ENCODE measurements around the gene PDX1. TPM values are rescaled to one million over a fixed set of nuclear protein-coding genes. Genes with fewer than 3 reads are reported as not detected.

PDX1 gene
- total RNA-seq, 4 donors from 2014 or later, result not detected

DNA sequence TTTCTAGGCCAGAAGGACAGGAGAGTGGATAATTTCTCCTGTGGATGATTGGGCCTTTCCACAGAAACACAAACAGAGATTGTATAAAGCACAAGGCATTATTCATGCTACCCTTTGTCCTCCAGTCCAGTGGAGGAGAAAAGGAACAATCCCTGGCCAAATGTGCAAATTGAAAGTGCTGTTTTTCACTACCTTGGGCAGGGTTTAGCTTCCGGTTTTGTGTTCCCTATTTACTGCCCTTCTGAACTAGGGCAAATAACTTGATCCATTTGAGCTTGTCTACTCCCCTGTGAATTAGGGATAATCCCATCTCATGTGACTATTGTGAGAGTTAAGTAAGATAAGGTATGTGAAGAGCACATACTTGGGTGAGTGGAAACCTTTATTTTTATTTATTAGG is 13.3 kb downstream of the PDX1 start:
- Histone ChIP-seq H3K9me3 (no peaks in the 10 kb centered on the region), H3K36me3 (no peaks in the 10 kb centered on the region), H3K4me1 (peaks cover 6% of the 10 kb centered on the region), H3K27ac (no peak overlapping the region), H3K27me3 (peaks cover 57% of the 10 kb centered on the region), H3K4me3 (no peak overlapping the region)
- WGBS, result 64% methylated on average over 1 of the region's 1 CpG
- no peak for DNase-seq (ENCODE audit: low spot score in 2 of 2)
- TF ChIP-seq EP300 (IDR thresholded peaks at IDR 0.05), result no peak
- TF ChIP-seq POLR2A (IDR thresholded peaks at IDR 0.05), result no peak
- TF ChIP-seq, protein P1, sequence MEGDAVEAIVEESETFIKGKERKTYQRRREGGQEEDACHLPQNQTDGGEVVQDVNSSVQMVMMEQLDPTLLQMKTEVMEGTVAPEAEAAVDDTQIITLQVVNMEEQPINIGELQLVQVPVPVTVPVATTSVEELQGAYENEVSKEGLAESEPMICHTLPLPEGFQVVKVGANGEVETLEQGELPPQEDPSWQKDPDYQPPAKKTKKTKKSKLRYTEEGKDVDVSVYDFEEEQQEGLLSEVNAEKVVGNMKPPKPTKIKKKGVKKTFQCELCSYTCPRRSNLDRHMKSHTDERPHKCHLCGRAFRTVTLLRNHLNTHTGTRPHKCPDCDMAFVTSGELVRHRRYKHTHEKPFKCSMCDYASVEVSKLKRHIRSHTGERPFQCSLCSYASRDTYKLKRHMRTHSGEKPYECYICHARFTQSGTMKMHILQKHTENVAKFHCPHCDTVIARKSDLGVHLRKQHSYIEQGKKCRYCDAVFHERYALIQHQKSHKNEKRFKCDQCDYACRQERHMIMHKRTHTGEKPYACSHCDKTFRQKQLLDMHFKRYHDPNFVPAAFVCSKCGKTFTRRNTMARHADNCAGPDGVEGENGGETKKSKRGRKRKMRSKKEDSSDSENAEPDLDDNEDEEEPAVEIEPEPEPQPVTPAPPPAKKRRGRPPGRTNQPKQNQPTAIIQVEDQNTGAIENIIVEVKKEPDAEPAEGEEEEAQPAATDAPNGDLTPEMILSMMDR (IDR thresholded peaks at IDR 0.05), result no peak
- TF ChIP-seq POLR2AphosphoS5 (IDR thresholded peaks at IDR 0.05), result no peak

DNA sequence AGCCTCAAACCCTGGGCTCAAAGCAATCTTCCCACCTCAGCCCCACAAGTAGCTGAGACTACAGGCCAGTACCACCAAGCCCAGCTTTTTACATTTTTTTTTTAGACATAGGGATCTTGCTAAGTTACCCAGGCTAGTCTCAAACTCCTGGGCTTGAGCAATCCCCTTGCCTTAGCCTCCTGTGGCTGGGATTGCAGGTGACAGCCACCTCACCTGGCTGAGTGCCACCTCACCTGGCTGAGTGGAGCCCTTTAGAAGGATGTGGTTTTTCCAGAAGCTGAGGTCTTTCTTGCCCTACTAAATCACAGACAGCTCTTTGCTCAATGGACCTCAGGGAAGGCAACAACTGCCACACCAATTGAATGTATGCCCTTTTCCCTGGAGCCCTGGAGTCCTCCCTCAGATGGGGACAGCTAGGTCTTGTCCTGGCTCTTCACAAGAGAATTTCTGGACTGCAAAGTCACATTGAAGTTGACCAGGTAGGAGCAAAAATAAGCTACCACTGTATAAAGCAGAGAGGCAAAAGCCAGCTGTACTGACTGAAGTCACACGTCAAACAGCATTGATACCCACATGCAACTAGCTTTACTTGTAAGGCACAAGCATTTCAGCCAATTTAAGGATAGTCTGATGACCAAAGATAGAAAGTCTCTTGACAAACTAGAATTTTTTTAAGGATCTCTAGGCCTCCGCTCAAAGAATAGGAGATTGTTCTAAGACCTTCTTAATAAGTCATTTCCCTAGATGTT is 14.0 kb downstream of the PDX1 start:
- no peak overlapping the region for H3K27ac ChIP-seq
- H3K36me3 ChIP-seq, result no peaks in the 10 kb centered on the region
- H3K4me1 ChIP-seq, result peaks cover 3% of the 10 kb centered on the region
- 76% methylated on average over 2 of the region's 2 CpGs for WGBS
- no peak overlapping the region for H3K4me3 ChIP-seq
- TF ChIP-seq, protein P1 (IDR thresholded peaks at IDR 0.05), result no peak
- peaks cover 51% of the 10 kb centered on the region for H3K27me3 ChIP-seq
- no peaks in the 10 kb centered on the region for H3K9me3 ChIP-seq
- DNase-seq (ENCODE audit: low spot score in 2 of 2), result no peak

DNA sequence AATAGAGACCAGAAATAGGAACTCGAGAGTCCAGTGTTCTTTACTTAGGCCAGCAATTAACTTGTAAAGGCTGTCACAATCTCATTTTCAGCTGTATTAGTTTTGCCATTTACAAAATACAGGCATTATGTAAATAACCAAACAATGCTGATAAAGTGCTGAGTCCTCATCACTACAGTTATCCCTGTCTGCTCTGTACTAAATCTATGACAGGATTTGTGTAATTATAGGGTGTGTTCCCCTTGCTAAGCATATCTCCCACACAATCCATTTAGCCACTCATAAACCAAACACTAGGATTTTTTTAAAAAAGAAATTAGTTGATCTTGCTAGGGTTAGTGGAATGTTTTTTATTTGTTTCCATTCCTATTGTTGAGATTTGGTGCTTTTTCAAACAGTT is 23.2 kb downstream of the PDX1 start:
- Histone ChIP-seq H3K4me1 (no peaks in the 10 kb centered on the region), H3K27me3 (peaks cover 12% of the 10 kb centered on the region), H3K27ac (no peak overlapping the region), H3K36me3 (no peaks in the 10 kb centered on the region), H3K9me3 (no peaks in the 10 kb centered on the region), H3K4me3 (no peak overlapping the region)
- no peak for DNase-seq (ENCODE audit: low spot score in 2 of 2)
- 89% methylated on average over 1 of the region's 1 CpG for WGBS
- no peak for TF ChIP-seq POLR2A (IDR thresholded peaks at IDR 0.05)
- TF ChIP-seq, protein P1 (IDR thresholded peaks at IDR 0.05), result no peak
- TF ChIP-seq POLR2AphosphoS5 (IDR thresholded peaks at IDR 0.05), result no peak
- TF ChIP-seq EP300 (IDR thresholded peaks at IDR 0.05), result no peak

DNA sequence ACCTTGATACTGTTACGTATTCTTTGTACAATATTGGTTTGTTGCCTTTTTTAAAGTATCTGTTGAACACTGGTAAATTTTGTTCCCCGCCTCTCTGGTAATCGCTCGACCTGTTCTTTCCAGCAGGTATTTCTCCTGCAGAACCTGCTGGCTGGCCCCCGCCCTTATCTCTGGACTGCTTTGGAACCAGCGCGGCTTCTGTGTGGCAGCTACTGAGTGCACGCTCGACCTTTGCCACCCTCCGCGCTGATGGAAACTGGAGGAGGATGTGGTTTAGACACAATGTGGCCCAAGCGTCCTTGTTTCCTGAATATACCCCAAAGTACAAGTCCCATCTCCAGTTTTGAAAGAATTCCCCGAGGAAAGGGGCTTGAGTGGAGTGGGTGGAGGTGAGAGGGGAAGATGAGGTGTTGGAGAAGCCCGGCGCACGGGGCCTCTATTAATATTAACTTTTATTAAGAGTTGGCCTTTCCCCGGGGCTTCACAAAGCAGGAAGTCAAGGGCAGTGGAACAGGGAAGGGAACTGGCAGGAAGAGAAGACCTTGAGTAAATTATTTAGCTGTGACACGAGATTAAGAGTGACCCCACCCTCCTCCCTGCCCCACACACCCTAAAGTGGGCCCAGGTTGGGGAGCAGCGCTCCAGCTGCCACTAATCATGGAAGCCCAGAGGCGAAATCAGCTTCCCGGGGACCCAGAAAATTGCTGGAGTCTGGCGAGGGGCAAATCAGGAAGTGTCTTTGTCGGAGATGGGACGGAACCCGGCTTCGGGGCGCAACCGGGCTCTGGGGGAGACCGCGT is 33.3 kb downstream of the PDX1 start:
- Histone ChIP-seq H3K9me3 (no peaks in the 10 kb centered on the region), H3K4me3 (peak overlapping the region; percentile 55), H3K4me1 (peaks cover 17% of the 10 kb centered on the region), H3K27me3 (peaks cover 74% of the 10 kb centered on the region), H3K36me3 (no peaks in the 10 kb centered on the region), H3K27ac (no peak overlapping the region)
- no peak for TF ChIP-seq EP300 (IDR thresholded peaks at IDR 0.05)
- no peak for TF ChIP-seq POLR2A (IDR thresholded peaks at IDR 0.05)
- TF ChIP-seq, protein P1 (IDR thresholded peaks at IDR 0.05), result no peak
- TF ChIP-seq POLR2AphosphoS5 (IDR thresholded peaks at IDR 0.05), result no peak
- 28% methylated on average over 30 of the region's 30 CpGs for WGBS
- DNase-seq (ENCODE audit: low spot score in 2 of 2), result no peak

DNA sequence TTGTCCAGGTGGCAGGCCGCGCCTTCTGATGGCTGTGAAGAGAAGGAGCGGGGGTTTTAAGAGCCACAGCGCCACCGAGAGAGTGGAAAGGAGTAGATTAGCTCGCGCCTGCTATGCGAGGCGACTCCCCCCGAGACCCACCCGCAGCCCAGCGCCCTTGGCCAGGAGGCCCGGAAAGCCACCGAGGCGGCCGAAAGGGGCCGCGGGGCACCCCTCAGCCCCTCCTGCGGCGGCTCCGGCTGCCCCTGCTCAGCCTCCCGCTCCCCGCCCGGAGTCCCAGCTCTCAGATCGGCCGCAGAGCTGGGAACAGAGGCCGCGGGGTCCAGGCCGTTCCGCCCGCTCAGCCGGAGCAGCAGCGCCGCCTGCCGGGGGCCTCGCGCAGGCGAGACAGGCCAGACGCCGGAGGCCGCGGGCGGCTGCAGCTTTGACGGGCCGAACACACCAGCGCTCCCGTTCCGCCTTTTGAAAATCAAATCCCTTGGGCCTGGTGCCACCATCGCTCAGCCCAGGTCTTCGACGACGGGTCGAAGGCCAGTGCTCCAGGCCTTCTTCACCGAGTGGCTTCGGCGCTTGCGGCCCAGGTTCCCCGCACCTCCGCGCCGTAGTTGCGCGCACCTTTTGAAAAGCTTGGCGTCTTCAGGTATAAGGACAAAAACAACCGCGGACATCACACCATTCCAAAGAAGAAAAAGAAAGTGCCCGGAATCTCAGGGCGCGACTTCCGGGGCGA is 34.0 kb downstream of the PDX1 start:
- DNase-seq (ENCODE audit: low spot score in 2 of 2), result peak in 1 of 2 donors; percentile 75
- peaks cover 17% of the 10 kb centered on the region for H3K4me1 ChIP-seq
- H3K36me3 ChIP-seq, result no peaks in the 10 kb centered on the region
- TF ChIP-seq POLR2A (IDR thresholded peaks at IDR 0.05), result no peak
- TF ChIP-seq, protein P1 (IDR thresholded peaks at IDR 0.05), result peak; percentile 46 to 95
- H3K4me3 ChIP-seq, result peak overlapping the region; percentile 55
- peaks cover 79% of the 10 kb centered on the region for H3K27me3 ChIP-seq
- 3% methylated on average over 50 of the region's 71 CpGs for WGBS
- no peaks in the 10 kb centered on the region for H3K9me3 ChIP-seq
- H3K27ac ChIP-seq, result no peak overlapping the region
